CD4-positive, alpha-beta T cell treated with Interleukin-15 for 4 hours (primary cell): ENCODE data around the gene INSM1.
"Not testable (repeated sequence)": the region's sequence is repeated elsewhere in the genome, so short reads cannot be mapped to it uniquely, and the experiment has no call there.

Experiments used
- DNase-seq: peaks from one replicate; pipeline ENCODE4 v3.0.0-alpha.2; 2020; ENCODE audit warnings: low spot score

Gene INSM1

GRCh38 chr20:20367575-20368417 lies at the start of gene INSM1:
Gene INSM1, plus strand, starts transcription at chr20:20368104. Its CDS starts 164 bp downstream, at chr20:20368268.
- DNase-seq, result no peak

GRCh38 chr20:20318365-20319161 lies 49.3 kb upstream of the INSM1 start:
- no peak for DNase-seq

GRCh38 chr20:20321134-20321533 lies 46.8 kb upstream of the INSM1 start:
- DNase-seq, result no peak

GRCh38 chr20:20321917-20322316 lies 46.0 kb upstream of the INSM1 start:
- no peak for DNase-seq

GRCh38 chr20:20322912-20323311 lies 45.0 kb upstream of the INSM1 start:
- DNase-seq, result no peak

GRCh38 chr20:20327746-20328145 lies 40.2 kb upstream of the INSM1 start:
- DNase-seq, result no peak

- DNase-seq, result no peak
These were observed 38.3 kb upstream of the INSM1 start for GRCh38 chr20:20329564-20329963.

GRCh38 chr20:20331156-20331555 lies 36.7 kb upstream of the INSM1 start:
- DNase-seq, result no peak

- no peak for DNase-seq
These were observed 36.1 kb upstream of the INSM1 start for GRCh38 chr20:20331817-20332216.

GRCh38 chr20:20333866-20334265 lies 34.0 kb upstream of the INSM1 start:
- DNase-seq, result no peak

GRCh38 chr20:20334489-20334888 lies 33.4 kb upstream of the INSM1 start:
- DNase-seq, result no peak

- no peak for DNase-seq
These were observed 29.7 kb upstream of the INSM1 start for GRCh38 chr20:20338133-20338730.

GRCh38 chr20:20340443-20340842 lies 27.5 kb upstream of the INSM1 start:
- no peak for DNase-seq

- DNase-seq, result no peak
These were observed 26.5 kb upstream of the INSM1 start for GRCh38 chr20:20341371-20341770.

- no peak for DNase-seq
These were observed 25.8 kb upstream of the INSM1 start for GRCh38 chr20:20342066-20342465.

- no peak for DNase-seq
These were observed 24.0 kb upstream of the INSM1 start for GRCh38 chr20:20343932-20344331.

- no peak for DNase-seq
These were observed 23.4 kb upstream of the INSM1 start for GRCh38 chr20:20344476-20344875.

- DNase-seq, result no peak
These were observed 14.3 kb upstream of the INSM1 start for GRCh38 chr20:20353576-20353975.

- not testable (repeated sequence) for DNase-seq
These were observed 12.4 kb upstream of the INSM1 start for GRCh38 chr20:20355503-20355902.

- DNase-seq, result no peak
These were observed 9.1 kb upstream of the INSM1 start for GRCh38 chr20:20358801-20359200.

- no peak for DNase-seq
These were observed 8.3 kb upstream of the INSM1 start for GRCh38 chr20:20359628-20360027.

- peak; percentile 30 for DNase-seq
These were observed 7.4 kb upstream of the INSM1 start for GRCh38 chr20:20360464-20360863.
